IPS DF 6.9 (cell line): ENCODE data around the gene ZNF536.

Experiments
- DNase-seq: peaks from one replicate; pipeline ENCODE4 v3.0.0-alpha.2; 2013; ENCODE audit warnings: low read depth, low spot score
- H3K27ac ChIP-seq: one replicate; pipeline ENCODE4 v1.5.1; 2013; ENCODE audit warnings: low read length, control low read depth
- H3K27me3 ChIP-seq: 2 replicates; pipeline ENCODE4 v1.6.1; 2013; ENCODE audit warnings: mild to moderate bottlenecking, low read length; ENCODE audit not compliant: control insufficient read depth, insufficient read depth
- H3K36me3 ChIP-seq: 2 replicates; pipeline ENCODE4 v1.6.1; 2013; ENCODE audit warnings: low read length; ENCODE audit not compliant: control insufficient read depth, insufficient read depth
- H3K4me1 ChIP-seq: 2 replicates; pipeline ENCODE4 v1.6.1; 2013; ENCODE audit warnings: low read length; ENCODE audit not compliant: control insufficient read depth, insufficient read depth
- H3K4me3 ChIP-seq: 2 replicates; pipeline ENCODE4 v1.5.1; 2013; ENCODE audit warnings: mild to moderate bottlenecking, low read length
- H3K9me3 ChIP-seq: 2 replicates; pipeline ENCODE4 v1.6.1; 2013; ENCODE audit warnings: low read length, inconsistent platforms; ENCODE audit not compliant: control insufficient read depth, insufficient read depth
- WGBS: extraction: QIAGEN DNeasy Blood & Tissue Kit; methylation state at CpG from one replicate; pipeline ENCODE4 v1.1.7; 2013; ENCODE audit warnings: mixed read lengths, missing lambda C conversion rate; ENCODE audit not compliant: insufficient read length, insufficient coverage; 5-methylcytosine and 5-hydroxymethylcytosine counted together

ZNF536 gene

GRCh38 chr19:30420316-30420715 lies 48.1 kb downstream of the ZNF536 start:
- no peak overlapping the region for H3K4me3 ChIP-seq

DNA sequence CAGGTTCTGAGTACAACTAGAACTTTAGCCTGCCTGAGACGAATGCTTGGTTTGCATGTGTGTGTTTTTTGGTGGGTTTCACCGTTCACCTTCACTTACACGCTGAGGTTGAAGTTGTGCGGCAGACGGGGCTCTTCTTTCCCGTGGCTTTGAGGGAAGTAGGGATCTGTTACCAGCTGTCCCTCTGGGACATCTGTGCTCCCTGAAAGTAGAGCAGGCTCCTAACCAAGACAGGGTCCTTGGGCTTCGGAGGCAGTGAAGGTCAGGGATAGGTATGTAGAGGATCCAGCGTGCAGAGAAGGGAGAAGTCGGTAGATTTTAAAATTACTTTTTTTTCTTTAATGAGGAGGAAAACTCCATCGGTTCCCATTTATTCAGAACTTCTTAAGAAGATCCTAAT lies 48.7 kb downstream of the ZNF536 start:
- H3K4me1 ChIP-seq, result no peaks in the 10 kb centered on the region
- no peaks in the 10 kb centered on the region for H3K9me3 ChIP-seq
- WGBS, result no CpG with 5 or more reads among the region's 10 CpGs
- H3K27me3 ChIP-seq, result no peaks in the 10 kb centered on the region
- no peaks in the 10 kb centered on the region for H3K36me3 ChIP-seq
- H3K27ac ChIP-seq, result no peak overlapping the region
- no peak for DNase-seq
- H3K4me3 ChIP-seq, result no peak overlapping the region

More at GRCh38 chr19:30420316-30420715, 48.1 kb downstream of the ZNF536 start:
- Histone ChIP-seq H3K9me3 (no peaks in the 10 kb centered on the region), H3K36me3 (no peaks in the 10 kb centered on the region), H3K27ac (no peak overlapping the region), H3K4me1 (no peaks in the 10 kb centered on the region), H3K27me3 (no peaks in the 10 kb centered on the region)
- WGBS, result no CpG with 5 or more reads among the region's 8 CpGs
- no peak for DNase-seq

- DNase-seq, result no peak
- Histone ChIP-seq H3K36me3 (no peaks in the 10 kb centered on the region), H3K27me3 (no peaks in the 10 kb centered on the region), H3K9me3 (no peaks in the 10 kb centered on the region), H3K4me3 (no peak overlapping the region), H3K4me1 (no peaks in the 10 kb centered on the region), H3K27ac (no peak overlapping the region)
- no CpG with 5 or more reads among the region's 8 CpGs for WGBS
These were observed 49.4 kb downstream of the ZNF536 start for GRCh38 chr19:30421571-30421970.

DNA sequence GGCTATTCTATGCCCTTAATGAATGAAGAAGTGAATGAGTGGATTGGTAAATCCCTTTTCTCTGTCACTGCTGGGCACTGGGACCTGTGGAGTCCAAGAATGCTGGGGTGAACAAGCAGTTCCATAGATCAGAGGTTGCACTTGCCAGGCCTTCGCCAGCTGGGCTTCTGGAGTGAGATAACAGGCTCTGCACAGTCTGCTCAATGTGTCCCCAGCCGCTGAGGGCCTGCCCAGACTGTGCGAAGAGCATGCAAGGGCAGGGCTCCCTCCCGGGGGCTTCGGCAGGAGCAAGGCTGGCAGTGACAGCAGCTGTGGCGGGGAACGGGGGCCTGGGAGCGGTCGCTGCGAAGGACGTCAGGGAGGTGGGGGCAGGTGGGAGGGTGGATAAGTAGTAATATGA lies 51.3 kb downstream of the ZNF536 start:
- Histone ChIP-seq H3K4me1 (no peaks in the 10 kb centered on the region), H3K27ac (no peak overlapping the region), H3K36me3 (no peaks in the 10 kb centered on the region), H3K9me3 (no peaks in the 10 kb centered on the region), H3K27me3 (no peaks in the 10 kb centered on the region), H3K4me3 (no peak overlapping the region)
- no CpG with 5 or more reads among the region's 11 CpGs for WGBS
- DNase-seq, result no peak

DNA sequence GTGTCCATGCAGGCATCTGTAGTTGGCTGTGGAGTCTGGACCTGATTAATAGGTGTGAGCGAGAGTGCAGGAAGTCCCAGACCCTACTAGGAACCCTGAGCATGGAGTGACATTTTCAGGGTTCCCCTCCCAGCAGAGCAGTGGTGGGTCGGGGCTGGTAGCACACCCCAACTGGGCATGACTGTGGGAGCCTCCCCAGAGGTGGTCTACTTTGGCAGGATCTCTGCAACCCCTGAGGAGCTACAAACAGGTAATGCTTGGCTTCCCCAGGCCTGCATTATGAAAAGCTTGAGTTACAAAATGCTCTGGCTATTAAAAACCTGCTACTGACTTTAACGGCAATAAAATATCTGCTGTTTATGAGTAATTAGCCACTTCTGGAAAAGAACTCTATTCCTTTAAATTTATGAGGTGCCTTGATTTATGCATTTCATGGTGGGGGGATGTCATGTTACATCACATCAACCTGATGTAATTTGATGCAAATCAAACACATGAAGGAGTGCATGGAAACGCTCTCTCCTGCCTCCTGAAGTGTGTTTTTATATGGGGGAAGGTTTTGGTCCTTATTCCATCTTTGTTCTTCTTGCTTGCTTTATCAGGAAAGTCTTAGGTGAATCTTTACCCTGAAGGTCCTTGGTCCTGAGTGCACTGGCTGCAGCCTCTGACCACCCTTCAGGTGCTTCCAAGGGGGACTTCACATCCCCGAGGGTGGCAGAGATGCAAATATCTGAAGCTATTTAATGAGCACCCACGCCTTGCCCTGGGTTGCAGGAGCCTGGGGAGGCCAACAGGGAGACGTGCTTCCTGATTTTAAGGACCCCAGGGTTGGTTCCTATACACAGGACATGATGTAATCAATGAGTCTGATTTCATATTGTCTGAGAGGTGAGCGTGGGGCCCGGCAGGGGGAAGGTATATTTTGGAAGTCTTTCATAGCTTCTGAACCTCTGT lies 54.0 kb downstream of the ZNF536 start:
- DNase-seq, result no peak
- H3K9me3 ChIP-seq, result no peaks in the 10 kb centered on the region
- H3K4me3 ChIP-seq, result no peak overlapping the region
- H3K27me3 ChIP-seq, result no peaks in the 10 kb centered on the region
- no CpG with 5 or more reads among the region's 9 CpGs for WGBS
- H3K4me1 ChIP-seq, result no peaks in the 10 kb centered on the region
- H3K27ac ChIP-seq, result no peak overlapping the region
- no peaks in the 10 kb centered on the region for H3K36me3 ChIP-seq

GRCh38 chr19:30426864-30427263 lies 54.7 kb downstream of the ZNF536 start:
- no peak overlapping the region for H3K27ac ChIP-seq
- H3K4me1 ChIP-seq, result no peaks in the 10 kb centered on the region
- H3K4me3 ChIP-seq, result no peak overlapping the region
- H3K9me3 ChIP-seq, result no peaks in the 10 kb centered on the region
- no peak for DNase-seq
- no peaks in the 10 kb centered on the region for H3K27me3 ChIP-seq
- H3K36me3 ChIP-seq, result no peaks in the 10 kb centered on the region

DNA sequence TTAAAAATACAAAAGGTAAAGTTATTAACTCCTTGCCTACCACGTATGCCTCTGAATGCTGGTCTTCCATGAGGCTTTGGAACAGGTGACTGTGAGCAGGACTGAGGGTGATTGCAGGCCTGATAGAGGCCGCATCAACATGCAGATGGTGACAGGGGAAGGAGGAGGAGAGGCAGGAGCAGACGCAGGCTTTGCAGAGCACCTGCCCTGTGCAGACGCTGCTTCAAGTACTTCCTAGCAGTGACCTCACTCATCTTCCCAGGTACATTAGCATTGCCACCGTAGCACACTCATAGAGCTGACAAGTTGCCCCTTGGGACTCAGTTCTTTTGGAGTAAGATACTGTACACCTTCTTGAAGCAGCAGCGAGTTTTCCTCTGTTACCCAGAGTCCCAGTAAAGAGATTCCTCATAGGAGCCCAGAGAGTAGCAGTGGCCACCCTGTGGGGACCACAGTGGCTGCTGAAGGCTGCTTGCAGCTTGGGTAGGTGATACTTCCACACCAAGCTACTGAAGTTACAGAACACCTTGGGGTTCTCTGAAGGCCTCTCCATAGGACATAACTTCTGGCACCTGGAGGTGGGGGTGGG lies 56.0 kb downstream of the ZNF536 start:
- Histone ChIP-seq H3K27me3 (no peaks in the 10 kb centered on the region), H3K9me3 (no peaks in the 10 kb centered on the region), H3K4me3 (no peak overlapping the region), H3K4me1 (no peaks in the 10 kb centered on the region), H3K36me3 (no peaks in the 10 kb centered on the region), H3K27ac (no peak overlapping the region)
- no CpG with 5 or more reads among the region's 6 CpGs for WGBS
- DNase-seq, result no peak

DNA sequence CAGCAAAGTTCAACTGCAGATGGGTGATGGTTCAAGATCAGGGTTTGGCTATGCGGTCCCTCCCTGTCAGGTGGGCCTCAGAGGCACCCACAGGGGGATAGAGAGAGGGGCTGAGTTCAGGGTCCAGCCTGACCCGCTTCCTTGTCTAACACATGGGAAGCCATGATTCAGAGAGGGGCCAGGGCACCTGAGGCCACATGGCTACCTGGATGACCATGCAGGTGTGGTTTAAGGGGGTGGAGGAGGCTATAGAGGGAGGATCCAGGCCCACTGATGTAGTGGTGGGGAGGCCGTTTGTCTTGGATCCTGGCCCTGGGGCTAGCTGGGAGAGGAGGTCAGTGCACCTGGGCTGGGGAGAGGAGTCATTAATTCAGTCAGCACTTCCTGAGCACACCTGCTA lies 56.7 kb downstream of the ZNF536 start:
- Histone ChIP-seq H3K27me3 (no peaks in the 10 kb centered on the region), H3K36me3 (no peaks in the 10 kb centered on the region), H3K27ac (no peak overlapping the region), H3K4me3 (no peak overlapping the region), H3K4me1 (no peaks in the 10 kb centered on the region), H3K9me3 (no peaks in the 10 kb centered on the region)
- no CpG with 5 or more reads among the region's 3 CpGs for WGBS
- DNase-seq, result no peak

DNA sequence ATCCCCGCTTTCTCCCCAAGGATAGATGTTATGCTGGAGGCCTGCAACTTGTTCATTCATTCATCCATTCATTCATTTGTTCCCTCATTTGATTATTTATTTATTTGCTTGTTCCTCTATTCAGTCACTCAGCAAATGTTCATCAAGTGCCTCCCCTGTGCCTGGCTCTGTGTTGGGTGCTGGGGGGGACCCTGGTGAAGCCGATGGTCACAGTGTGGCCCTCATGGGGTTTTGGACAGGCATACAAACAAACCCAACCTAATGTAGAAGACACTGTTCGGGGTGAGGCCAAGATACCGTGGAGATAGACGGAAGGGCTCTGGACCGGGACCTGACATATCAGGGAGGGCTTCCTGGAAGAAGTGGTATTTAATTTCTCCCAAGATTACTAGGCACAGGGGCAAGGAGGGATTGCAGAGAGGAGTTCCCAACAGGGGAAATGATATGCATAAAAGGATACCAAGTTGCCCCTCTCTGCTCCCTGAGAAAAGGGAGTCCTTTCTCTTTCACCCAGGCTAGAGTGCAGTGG lies 58.1 kb downstream of the ZNF536 start:
- no CpG with 5 or more reads among the region's 6 CpGs for WGBS
- DNase-seq, result no peak

GRCh38 chr19:30431591-30431990 lies 59.4 kb downstream of the ZNF536 start:
- Histone ChIP-seq H3K4me1 (no peaks in the 10 kb centered on the region), H3K4me3 (no peak overlapping the region), H3K27ac (no peak overlapping the region), H3K27me3 (no peaks in the 10 kb centered on the region), H3K36me3 (no peaks in the 10 kb centered on the region), H3K9me3 (no peaks in the 10 kb centered on the region)
- DNase-seq, result no peak
- WGBS, result no CpG with 5 or more reads among the region's 8 CpGs

More for the DNA sequence above, 58.1 kb downstream of the ZNF536 start:
- H3K27me3 ChIP-seq, result no peaks in the 10 kb centered on the region
- no peaks in the 10 kb centered on the region for H3K9me3 ChIP-seq
- no peak overlapping the region for H3K27ac ChIP-seq
- H3K36me3 ChIP-seq, result no peaks in the 10 kb centered on the region
- no peak overlapping the region for H3K4me3 ChIP-seq
- H3K4me1 ChIP-seq, result no peaks in the 10 kb centered on the region
